ENCODE data around the gene TENM4.

- TF ChIP-seq CTCF (IDR thresholded peaks at IDR 0.05; ENCODE audit: borderline replicate concordance, extremely low read depth, low read length, poor library complexity, severe bottlenecking), result no peak
- TF ChIP-seq EZH2 (IDR thresholded peaks at IDR 0.05; ENCODE audit: borderline replicate concordance, low read depth, low read length, severe bottlenecking), result no peak
Observed at GRCh38 chr11:78846269-78846668, 594.6 kb downstream of the TENM4 start.

Measured in DND-41 (cell line).